CD4-positive, alpha-beta T cell treated with Interferon gamma for 1 hour (primary cell): ENCODE measurements around the gene ITGA3.

Experiments
- DNase-seq: peaks from one replicate; pipeline ENCODE4 v3.0.0-alpha.2; 2020

The ITGA3 gene

DNA sequence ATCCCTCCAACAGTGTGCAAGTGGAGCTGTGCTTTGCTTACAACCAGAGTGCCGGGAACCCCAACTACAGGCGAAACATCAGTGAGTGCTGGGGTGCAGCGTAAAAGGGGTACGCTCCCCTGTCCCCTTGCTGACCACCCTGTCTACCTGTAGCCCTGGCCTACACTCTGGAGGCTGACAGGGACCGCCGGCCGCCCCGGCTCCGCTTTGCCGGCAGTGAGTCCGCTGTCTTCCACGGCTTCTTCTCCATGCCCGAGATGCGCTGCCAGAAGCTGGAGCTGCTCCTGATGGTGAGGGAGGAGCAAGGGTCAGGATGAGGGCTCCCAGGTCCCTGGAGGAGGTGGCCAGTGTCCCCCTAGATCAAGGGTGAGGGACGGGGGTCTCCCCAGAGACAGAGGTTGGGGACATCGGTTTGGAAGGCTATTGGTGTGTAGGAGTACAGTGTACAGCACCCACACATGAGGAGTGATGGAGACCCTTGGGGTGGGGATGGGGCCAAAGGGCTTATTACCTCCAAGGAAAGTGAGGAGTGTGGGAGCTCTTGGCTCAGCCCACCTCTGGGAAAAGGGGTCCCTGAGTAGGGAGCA is 19.6 kb downstream of the ITGA3 start:
- no peak for DNase-seq

DNA sequence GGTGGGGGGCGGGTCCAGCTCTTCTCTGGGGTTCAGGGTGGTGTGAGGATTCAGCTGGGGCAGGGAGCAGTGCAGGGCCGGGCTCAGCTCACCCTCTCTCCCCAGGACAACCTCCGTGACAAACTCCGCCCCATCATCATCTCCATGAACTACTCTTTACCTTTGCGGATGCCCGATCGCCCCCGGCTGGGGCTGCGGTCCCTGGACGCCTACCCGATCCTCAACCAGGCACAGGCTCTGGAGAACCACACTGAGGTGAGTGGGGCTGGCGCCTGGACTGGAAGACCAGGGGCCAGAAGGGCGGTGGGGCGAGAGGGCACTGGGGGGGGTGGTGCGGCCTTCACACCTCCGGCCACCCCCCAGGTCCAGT is 20.3 kb downstream of the ITGA3 start:
- no peak for DNase-seq

DNA sequence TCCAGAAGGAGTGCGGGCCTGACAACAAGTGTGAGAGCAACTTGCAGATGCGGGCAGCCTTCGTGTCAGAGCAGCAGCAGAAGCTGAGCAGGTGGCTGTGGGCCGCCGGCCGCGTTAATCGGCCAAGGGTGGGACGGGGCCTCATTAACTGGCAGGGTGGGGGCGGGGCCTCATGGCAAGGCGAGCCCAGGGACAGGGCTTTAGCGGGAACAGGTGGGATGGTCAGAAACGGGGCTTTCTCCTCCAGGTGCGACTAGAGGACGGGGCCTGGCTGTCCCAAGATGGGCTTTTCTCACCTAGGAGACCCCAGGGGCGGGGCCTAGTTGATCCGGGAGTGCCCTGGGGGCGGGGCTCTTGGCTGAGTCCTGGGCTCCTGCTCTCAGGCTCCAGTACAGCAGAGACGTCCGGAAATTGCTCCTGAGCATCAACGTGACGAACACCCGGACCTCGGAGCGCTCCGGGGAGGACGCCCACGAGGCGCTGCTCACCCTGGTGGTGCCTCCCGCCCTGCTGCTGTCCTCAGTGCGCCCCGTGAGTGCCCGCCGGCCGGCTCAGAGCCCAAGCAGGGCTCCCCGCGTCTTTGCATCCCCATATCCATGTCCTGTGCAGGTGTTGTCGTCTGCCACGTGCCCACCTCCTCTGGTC is 20.8 kb downstream of the ITGA3 start:
- no peak for DNase-seq

DNA sequence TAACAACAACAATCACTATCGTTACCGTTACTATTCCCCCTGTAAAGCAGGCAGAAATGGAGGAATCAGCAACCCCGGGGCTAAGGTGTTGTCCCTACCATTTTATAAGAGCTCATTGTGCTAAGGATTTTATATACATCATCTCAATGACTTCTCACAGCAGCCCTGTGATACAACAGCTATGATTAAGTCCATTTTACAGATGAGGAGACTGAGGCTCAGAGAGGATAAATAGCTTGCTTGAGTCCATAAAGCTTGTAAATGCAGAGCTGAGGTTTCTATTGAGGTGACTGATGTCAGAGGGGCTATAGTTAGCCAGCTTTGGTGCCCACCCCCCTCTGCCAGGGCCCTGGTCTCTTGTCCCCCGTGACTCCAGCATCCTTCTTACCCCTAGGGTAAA is 22.5 kb downstream of the ITGA3 start:
- no peak for DNase-seq

DNA sequence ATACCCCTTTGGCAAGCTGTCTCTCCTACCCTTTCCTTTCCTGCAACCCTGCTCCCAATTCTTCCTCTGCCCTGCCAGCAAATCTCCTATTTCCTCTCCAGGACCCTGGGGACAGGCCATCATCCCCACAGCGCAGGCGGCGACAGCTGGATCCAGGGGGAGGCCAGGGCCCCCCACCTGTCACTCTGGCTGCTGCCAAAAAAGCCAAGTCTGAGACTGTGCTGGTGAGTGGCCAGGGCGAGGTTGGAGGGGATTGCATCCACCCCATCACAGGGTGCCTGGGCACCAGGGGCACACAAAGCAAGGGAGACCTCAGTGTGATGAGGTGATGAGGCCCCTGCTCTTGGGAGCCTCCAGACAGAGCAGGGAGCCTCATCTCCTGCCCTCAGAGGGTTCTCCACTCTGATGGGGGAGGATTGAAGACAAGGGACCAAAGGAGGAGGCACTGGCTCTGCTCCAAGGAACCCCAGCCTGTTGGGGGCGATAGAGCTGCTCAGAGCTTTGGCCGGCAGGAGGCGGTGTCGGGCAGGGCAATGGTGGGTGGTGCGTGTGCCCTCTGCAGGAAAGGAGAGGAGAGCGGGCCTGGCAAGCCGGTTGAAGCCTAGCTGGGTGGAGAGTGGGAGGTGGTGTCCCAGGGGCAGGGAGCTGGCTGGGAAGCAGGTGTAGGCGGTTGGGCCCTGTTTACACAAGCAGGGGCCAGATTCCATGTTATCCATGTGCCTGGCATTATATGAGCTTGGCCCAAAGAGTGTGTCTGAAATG is 23.6 kb downstream of the ITGA3 start:
- DNase-seq: no peak

DNA sequence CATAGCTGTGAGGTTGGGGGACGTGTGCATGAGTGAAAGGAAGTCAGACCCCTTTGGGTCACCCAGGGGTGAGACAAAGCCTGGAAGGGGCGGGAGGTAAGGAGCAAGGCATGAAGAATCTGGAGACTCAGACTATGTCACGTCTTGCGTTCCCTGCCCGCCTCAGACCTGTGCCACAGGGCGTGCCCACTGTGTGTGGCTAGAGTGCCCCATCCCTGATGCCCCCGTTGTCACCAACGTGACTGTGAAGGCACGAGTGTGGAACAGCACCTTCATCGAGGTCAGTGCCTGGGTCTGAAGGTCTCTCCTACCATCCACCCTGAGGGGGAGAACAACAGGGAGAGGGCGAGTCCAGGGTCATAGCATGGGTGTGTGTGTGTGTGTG is 24.2 kb downstream of the ITGA3 start:
- no peak for DNase-seq

DNA sequence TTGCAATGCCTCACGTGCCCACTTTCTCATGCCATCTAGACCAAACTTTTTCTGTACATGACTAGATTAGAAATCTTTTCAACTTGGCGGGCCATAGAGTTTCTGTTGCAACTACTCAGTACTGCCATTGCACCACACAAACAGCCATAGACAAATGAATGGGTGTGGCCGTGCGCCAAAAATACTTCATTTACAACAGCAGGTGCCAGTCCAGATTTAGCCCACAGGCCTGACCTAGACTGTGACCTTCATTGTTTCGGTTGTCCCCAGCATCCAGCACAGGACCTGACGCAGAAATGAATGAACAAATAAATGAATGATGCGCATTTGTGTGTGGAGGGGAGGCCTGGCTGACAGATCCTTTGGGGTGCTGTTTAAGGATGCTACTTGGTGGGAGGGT is 24.9 kb downstream of the ITGA3 start:
- no peak for DNase-seq

DNA sequence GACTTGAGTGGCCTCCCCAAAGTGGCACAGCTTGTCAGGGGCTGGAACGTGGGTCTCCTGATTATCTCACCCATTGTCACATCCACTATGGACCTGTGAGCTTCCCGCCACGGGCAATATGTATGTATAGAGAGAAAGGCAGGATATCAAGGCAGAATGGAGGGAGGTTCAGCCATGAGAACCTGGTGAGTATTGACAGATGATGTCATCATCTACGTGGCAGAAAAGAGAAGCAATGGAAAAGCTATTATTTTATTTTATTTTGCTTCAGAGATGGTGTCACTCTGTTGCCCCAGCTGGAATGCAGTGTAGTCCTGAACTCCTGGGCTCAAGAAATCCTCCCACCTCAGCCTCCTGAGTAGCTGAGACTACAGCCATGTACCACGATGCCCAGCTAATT is 25.8 kb downstream of the ITGA3 start:
- no peak for DNase-seq

DNA sequence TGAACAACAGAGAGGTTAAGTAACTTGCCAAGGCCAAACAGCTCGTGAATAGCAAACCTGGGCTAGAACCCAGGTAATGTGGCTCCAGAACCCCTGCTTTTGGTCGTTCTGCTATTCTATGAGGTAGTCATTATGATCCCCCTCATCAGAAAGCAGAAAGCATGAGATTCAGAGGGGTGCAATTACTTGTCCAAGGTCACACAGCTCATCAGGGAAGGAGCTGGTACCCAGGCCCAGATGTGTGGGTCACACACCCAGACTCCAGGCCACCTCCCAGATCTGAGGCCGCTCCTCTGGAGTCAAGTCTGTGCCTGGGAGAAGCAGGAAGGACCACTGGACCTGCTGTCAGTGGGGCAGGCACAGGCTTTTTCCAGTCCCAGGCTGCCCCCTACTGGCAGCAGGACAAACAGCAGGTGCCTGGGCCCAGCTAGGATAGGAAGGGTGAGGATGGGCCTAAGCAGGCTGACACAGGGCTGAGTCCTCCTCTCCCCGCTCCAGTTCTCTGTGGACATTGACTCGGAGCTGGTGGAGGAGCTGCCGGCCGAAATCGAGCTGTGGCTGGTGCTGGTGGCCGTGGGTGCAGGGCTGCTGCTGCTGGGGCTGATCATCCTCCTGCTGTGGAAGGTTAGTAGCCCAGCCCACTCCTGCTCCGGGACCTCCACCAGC is 31.5 kb downstream of the ITGA3 start:
- DNase-seq: peak; percentile 65

DNA sequence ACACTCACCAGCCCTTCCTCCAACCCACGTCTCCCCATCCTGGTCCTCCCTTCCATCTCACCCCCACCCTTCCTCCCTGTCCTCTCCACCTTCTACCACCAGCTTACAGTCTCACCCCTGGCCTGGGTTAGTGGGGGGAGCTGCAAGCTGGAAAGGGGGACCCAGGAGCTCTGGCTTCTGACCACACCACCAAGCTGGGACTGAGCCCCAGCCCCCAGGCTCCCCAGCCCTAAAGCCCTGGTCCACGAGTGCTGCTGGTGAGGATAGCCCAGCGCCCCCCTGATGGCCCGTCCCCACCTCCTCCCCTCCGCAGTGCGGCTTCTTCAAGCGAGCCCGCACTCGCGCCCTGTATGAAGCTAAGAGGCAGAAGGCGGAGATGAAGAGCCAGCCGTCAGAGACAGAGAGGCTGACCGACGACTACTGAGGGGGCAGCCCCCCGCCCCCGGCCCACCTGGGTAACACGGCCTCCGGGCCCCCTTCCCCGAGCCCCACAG is 32.0 kb downstream of the ITGA3 start:
- no peak for DNase-seq

DNA sequence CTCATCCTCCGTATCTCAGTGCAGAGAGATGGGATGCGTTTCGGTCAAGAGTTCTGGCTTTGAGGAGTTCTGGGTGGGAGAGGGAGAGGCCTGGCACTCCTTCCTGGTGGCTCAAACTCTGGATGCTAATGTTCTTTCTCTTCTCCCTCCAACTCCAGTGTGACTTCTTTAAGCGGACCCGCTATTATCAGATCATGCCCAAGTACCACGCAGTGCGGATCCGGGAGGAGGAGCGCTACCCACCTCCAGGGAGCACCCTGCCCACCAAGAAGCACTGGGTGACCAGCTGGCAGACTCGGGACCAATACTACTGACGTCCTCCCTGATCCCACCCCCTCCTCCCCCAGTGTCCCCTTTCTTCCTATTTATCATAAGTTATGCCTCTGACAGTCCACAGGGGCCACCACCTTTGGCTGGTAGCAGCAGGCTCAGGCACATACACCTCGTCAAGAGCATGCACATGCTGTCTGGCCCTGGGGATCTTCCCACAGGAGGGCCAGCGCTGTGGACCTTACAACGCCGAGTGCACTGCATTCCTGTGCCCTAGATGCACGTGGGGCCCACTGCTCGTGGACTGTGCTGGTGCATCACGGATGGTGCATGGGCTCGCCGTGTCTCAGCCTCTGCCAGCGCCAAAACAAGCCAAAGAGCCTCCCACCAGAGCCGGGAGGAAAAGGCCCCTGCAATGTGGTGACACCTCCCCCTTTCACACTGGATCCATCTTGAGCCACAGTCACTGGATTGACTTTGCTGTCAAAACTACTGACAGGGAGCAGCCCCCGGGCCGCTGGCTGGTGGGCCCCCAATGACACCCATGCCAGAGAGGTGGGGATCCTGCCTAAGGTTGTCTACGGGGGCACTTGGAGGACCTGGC is 33.3 kb downstream of the ITGA3 start:
- no peak for DNase-seq

DNA sequence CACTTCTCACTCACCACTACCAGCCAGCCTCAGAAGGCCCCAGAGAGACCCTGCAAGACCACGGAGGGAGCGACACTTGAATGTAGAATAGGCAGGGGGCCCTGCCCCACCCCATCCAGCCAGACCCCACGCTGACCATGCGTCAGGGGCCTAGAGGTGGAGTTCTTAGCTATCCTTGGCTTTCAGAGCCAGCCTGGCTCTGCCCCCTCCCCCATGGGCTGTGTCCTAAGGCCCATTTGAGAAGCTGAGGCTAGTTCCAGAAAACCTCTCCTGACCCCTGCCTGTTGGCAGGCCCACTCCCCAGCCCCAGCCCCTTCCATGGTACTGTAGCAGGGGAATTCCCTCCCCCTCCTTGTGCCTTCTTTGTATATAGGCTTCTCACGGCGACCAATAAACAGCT is 34.2 kb downstream of the ITGA3 start:
- DNase-seq: no peak

DNA sequence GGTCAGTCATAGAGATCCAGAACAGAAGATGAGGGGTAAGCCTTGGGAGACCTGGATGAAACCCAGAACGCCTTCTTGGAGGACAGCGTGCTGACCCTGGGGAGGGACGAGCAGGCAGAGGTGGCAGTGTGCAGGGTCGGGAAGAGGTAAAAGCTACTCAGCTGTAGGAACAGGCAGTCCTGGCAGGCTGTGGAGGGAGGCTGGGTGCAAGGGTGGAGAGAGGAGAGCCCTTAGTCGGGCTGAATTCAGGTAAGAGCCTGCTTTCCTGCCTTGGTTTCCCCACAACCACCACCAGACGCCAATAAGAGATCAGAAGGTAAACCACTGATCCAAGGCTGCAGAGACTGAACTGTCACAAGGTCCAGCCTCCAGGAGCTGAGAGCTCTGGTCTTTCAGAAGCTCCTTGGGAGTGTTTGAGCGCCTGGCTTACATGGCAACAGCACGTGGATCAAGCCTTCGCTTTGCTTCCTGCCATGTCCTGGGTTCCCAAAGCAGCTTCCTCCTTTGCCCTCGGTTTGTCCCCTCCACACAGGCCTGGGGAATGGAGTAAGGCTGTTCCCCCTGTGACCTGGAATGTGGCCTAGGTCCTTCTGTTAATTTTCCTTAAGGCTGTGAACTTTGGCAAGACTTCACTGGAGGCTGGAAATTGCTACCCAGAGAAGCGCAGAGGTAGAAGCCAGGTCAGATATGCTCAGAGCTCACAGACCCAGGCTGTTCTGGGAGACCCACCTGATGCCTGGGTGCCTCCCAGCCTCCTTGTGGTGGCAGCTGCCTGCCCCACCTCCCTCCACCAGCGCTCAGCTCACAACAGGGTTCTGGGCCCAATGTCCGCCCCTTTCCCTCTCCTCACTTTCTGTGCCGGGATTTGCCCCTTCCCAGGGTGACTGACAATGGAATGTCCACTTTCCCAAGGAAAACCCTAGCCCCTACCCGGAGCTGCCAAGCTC is 35.3 kb downstream of the ITGA3 start:
- DNase-seq: no peak

DNA sequence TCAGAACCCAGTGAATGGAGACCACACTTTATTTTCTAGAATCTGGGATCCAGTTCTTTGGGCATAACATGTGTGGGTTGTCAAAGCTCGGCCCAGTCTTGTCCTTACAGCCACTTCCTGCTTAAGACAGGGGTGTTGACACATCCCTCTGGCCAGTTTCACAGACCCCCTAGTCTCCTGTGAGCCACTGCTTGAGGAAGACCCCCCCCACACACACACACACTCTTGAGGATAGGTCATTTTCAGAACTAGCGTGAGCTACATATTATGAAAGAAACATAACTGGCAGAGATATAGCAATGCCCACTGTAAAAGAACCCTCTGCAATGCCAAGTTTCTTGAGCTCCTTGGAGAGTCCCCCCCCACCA is 36.0 kb downstream of the ITGA3 start:
- no peak for DNase-seq

DNA sequence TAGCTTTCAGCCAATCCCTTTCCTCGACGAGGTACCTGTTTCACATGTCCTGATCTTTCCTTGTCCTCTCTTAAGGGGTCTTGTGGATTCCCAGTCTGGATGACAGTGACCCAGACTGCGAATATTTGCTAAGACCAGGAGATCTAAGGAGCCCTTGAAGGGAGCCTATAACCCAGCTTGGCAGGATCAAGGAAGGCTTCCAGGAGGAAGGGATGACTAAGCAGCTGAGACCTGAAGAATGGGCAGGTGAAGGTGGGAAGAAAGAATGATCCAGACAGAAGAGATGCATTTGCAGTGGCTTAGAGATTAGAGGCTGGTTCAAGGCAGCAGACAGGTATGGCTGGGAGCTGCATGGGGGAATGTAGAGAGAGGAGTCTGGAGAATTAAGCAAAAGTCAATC is 37.3 kb downstream of the ITGA3 start:
- DNase-seq: no peak

DNA sequence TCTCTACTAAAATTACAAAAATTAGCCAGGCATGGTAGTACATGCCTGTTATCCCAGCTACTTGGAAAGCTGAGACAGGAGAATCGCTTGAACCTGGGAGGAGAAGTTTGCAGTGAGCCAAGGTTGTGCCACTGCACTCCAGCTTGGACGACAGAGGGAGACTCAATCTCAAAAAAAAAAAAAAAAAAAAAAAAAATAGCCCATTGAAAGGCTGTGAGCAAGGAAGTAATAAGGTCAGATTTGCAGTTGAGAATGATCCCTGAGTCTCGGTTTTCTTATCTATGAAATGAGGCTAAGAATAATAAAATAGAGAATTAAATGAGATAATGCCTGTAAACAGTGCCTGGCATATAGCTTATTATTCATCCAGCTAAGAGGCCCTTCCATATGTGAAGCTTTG is 37.9 kb downstream of the ITGA3 start:
- no peak for DNase-seq

DNA sequence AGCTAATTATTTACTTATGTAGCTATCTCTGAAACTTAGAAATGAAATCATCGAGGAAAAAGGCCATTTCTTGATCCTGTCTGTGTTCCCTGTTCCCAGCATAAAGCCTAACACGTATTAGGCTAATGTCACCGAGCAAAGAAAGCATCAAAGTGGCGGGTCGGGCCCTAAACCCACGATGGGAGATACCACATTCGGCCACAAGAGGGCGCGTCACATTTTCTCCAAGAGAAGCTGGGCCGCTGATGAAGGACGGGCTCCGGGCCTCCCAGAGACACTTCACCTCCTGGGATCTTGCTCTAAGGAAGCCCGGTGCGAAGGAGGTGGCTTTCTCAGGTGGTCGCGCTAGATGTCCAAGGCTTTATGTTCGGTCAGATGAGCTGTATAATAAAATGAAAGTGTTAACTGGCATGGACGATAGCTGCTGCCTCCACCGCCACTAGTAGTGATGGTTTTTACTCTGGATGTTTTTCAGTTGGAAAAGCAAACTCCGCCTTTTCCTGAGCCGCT is 38.4 kb downstream of the ITGA3 start:
- DNase-seq: peak; percentile 79

DNA sequence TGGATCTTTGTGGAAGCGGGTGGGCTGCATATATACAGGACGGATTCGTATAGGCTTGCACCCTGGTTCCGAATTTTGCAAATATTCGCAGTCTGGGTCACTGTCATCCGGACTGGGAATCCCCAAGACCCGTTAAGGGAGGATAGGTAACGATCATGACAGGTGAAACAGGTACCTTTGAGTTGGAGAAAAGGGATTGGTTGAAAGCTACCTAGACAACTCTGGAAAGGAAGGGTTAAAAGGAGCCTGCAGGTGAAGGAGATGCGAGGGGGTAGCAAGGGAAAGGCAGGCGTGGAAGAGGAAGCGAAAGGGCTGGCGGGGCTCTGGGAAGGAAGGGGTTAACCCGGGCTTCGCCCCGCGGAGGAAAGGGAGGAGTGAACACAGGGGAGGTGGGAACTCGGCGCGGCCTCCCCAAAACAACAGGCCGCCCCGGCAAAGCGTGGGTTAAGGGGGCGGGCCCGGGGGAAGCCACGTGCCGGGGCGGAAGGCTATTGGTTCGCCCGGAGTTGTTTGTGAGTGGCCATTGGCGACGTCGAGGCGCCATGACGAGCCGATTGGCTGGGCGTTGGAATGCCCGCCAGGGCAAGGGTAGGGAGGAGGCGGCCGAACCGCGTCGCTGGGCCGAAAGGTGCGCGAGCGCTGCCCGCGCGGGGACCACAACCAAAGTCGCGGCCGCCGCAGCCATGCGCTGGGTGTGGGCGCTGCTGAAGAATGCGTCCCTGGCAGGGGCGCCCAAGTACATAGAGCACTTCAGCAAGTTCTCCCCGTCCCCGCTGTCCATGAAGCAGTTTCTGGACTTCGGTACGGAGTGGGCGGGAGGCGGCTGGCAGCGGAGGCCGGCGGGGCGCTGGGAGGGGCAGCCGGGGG is 39.1 kb downstream of the ITGA3 start, which contains the start of gene PDK2:
Gene PDK2 (plus strand): TSS at position 599 of the 867 bp plus-strand sequence. CDS start 85 bp downstream, at position 684.
- peak; percentile 96 for DNase-seq

DNA sequence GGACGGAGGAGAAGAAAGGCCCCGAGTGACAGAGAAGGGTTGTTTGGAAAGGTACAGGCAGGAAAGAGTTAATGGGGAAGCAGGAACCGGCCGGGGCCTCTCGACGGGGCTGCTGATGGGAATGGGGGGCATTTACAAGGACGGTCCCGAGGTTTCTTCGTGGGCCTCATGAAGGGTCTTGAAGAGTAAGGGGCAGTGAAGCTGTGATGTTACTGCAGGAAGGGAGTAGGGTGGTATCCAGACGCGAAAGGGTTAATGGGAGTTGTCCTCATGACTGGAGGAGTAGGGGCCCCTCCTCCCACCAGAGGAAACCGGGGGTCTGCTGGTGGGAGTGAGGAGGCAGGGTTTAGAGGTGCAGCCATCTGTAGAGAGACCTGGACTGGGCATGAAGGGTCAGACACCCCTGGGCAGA is 39.7 kb downstream of the ITGA3 start:
- no peak for DNase-seq

DNA sequence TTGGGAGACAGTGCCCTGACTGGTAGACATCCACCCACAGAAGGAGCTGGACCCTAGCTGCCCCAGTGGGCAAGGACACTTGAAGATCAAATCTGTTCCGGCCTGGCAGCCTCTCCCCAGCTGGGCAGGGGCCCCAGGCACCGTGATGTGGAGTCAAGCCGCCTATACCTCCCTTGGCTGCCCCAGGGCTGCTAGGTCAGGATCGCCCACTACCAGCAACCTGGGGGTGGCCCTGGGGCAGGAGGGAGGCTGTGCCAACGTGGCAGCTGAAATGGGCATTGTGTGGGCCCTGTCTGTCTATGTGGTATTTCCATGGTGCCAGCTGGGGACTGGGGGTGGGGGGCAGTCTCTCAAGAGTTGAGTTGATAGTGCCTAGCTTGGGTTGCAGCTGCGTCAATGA is 40.2 kb downstream of the ITGA3 start:
- DNase-seq: no peak
